Effector memory CD8-positive, alpha-beta T cell (primary cell): ENCODE data around the gene PHYKPL.
A peak's percentile ranks its signal among the peaks of the same experiment; 100 is the strongest.

ENCODE experiments used
- ATAC-seq: fragments of 150-1000 bp; cut with Tn5 transposase; replicated peaks from 2 replicates; pipeline ENCODE4 v1.10.0; 2021; ENCODE audit warnings: mild to moderate bottlenecking, moderate library complexity
- DNase-seq, 3 experiments: peaks; one replicate each; pipeline ENCODE4 v3.0.0; 2021
- H3K27ac Mint-ChIP-seq, 2 donors: one replicate each; pipeline ENCODE4 v1.8.0; 2022; ENCODE audit warnings: mild to moderate bottlenecking in 2 of 2, mixed read lengths in 2 of 2, moderate library complexity in 2 of 2
- H3K27me3 Mint-ChIP-seq, 2 donors: one replicate each; pipeline ENCODE4 v1.8.0; 2022; ENCODE audit warnings: mixed read lengths in 2 of 2
- H3K36me3 Mint-ChIP-seq: one replicate; pipeline ENCODE4 v1.8.0; 2022; ENCODE audit warnings: mild to moderate bottlenecking, moderate library complexity, mixed read lengths; ENCODE audit not compliant: insufficient read depth
- H3K4me1 Mint-ChIP-seq, 2 donors: one replicate each; pipeline ENCODE4 v1.8.0; 2022; ENCODE audit warnings: low read depth in 2 of 2, mixed read lengths in 2 of 2
- H3K4me3 Mint-ChIP-seq, 2 donors: one replicate each; pipeline ENCODE4 v1.8.0; 2022; ENCODE audit warnings: mild to moderate bottlenecking in 2 of 2, mixed read lengths in 2 of 2, moderate library complexity in 2 of 2
- H3K9me3 Mint-ChIP-seq, 2 donors: one replicate each; pipeline ENCODE4 v1.8.0; 2022; ENCODE audit warnings: mixed read lengths in 2 of 2

The PHYKPL gene

GRCh38 chr5:178210686-178211085, 21.9 kb downstream of the PHYKPL start:
- Mint-ChIP-seq H3K9me3 (no peaks in the 10 kb centered on the region), H3K36me3 (peaks cover 93% of the 10 kb centered on the region), H3K27me3 (no peaks in the 10 kb centered on the region), H3K4me3 (no peak overlapping the region), H3K27ac (peak overlapping the region; percentile 19 to 23), H3K4me1 (peaks cover 36 to 55% of the 10 kb centered on the region in 2 donors)
- DNase-seq (no peak), ATAC-seq (no peak)

GRCh38 chr5:178210073-178210535, 22.5 kb downstream of the PHYKPL start:
- DNase-seq (no peak), ATAC-seq (no peak)
- peak overlapping the region in 1 of 2 donors; percentile 7 for H3K27ac Mint-ChIP-seq
- H3K36me3 Mint-ChIP-seq = peaks cover 91% of the 10 kb centered on the region
- H3K4me1 Mint-ChIP-seq = peaks cover 32 to 58% of the 10 kb centered on the region in 2 donors
- no peaks in the 10 kb centered on the region for H3K9me3 Mint-ChIP-seq
- no peaks in the 10 kb centered on the region for H3K27me3 Mint-ChIP-seq
- no peak overlapping the region for H3K4me3 Mint-ChIP-seq

GRCh38 chr5:178209334-178210072, 23.1 kb downstream of the PHYKPL start:
- ATAC-seq (no peak), DNase-seq (no peak)
- peak overlapping the region; percentile 7 to 72 for H3K27ac Mint-ChIP-seq
- H3K36me3 Mint-ChIP-seq = peaks cover 86% of the 10 kb centered on the region
- H3K27me3 Mint-ChIP-seq = no peaks in the 10 kb centered on the region
- H3K4me3 Mint-ChIP-seq = no peak overlapping the region
- no peaks in the 10 kb centered on the region for H3K9me3 Mint-ChIP-seq
- peaks cover 32 to 58% of the 10 kb centered on the region in 2 donors for H3K4me1 Mint-ChIP-seq

GRCh38 chr5:178208540-178209227, 23.9 kb downstream of the PHYKPL start:
- H3K27me3 Mint-ChIP-seq = no peaks in the 10 kb centered on the region
- ATAC-seq (no peak), DNase-seq (no peak)
- peaks cover 31 to 57% of the 10 kb centered on the region in 2 donors for H3K4me1 Mint-ChIP-seq
- H3K27ac Mint-ChIP-seq = peak overlapping the region; percentile 29 to 72
- H3K9me3 Mint-ChIP-seq = no peaks in the 10 kb centered on the region
- peaks cover 83% of the 10 kb centered on the region for H3K36me3 Mint-ChIP-seq
- no peak overlapping the region for H3K4me3 Mint-ChIP-seq

GRCh38 chr5:178207917-178208280, 24.7 kb downstream of the PHYKPL start:
- H3K36me3 Mint-ChIP-seq = peaks cover 82% of the 10 kb centered on the region
- no peak for ATAC-seq
- H3K27me3 Mint-ChIP-seq = no peaks in the 10 kb centered on the region
- H3K9me3 Mint-ChIP-seq = no peaks in the 10 kb centered on the region
- peak overlapping the region in 1 of 2 donors; percentile 90 for H3K27ac Mint-ChIP-seq
- H3K4me1 Mint-ChIP-seq = peaks cover 29 to 54% of the 10 kb centered on the region in 2 donors
- no peak for DNase-seq
- H3K4me3 Mint-ChIP-seq = peak overlapping the region; percentile 25 to 27

GRCh38 chr5:178207183-178207916, 25.3 kb downstream of the PHYKPL start:
- no peak for ATAC-seq
- H3K4me1 Mint-ChIP-seq = peaks cover 29 to 54% of the 10 kb centered on the region in 2 donors
- no peak for DNase-seq
- peak overlapping the region; percentile 25 to 98 for H3K4me3 Mint-ChIP-seq
- no peaks in the 10 kb centered on the region for H3K9me3 Mint-ChIP-seq
- peak overlapping the region; percentile 89 to 90 for H3K27ac Mint-ChIP-seq
- no peaks in the 10 kb centered on the region for H3K27me3 Mint-ChIP-seq
- peaks cover 76% of the 10 kb centered on the region for H3K36me3 Mint-ChIP-seq

- Mint-ChIP-seq H3K4me3 (peak overlapping the region; percentile 93 to 98), H3K9me3 (no peaks in the 10 kb centered on the region), H3K27me3 (no peaks in the 10 kb centered on the region), H3K4me1 (peaks cover 28 to 54% of the 10 kb centered on the region in 2 donors), H3K36me3 (peaks cover 67% of the 10 kb centered on the region), H3K27ac (peak overlapping the region; percentile 52 to 89)
- peak in 2 of 3 experiments; percentile 14 to 21 for DNase-seq
- ATAC-seq = peak; percentile 16
Observed at GRCh38 chr5:178206166-178207101, 26.2 kb downstream of the PHYKPL start.

GRCh38 chr5:178205749-178206047, 26.9 kb downstream of the PHYKPL start:
- H3K36me3 Mint-ChIP-seq = peaks cover 60% of the 10 kb centered on the region
- peaks cover 26 to 50% of the 10 kb centered on the region in 2 donors for H3K4me1 Mint-ChIP-seq

GRCh38 chr5:178204935-178205748, 27.5 kb downstream of the PHYKPL start:
- no peaks in the 10 kb centered on the region for H3K9me3 Mint-ChIP-seq
- peak; percentile 42 to 50 (median 45) for DNase-seq
- no peaks in the 10 kb centered on the region for H3K27me3 Mint-ChIP-seq
- H3K36me3 Mint-ChIP-seq = peaks cover 54% of the 10 kb centered on the region
- ATAC-seq = peak; percentile 31
- peaks cover 26 to 46% of the 10 kb centered on the region in 2 donors for H3K4me1 Mint-ChIP-seq
- peak overlapping the region in 1 of 2 donors; percentile 89 for H3K27ac Mint-ChIP-seq
- peak overlapping the region; percentile 93 to 98 for H3K4me3 Mint-ChIP-seq

More at GRCh38 chr5:178205749-178206047, 26.9 kb downstream of the PHYKPL start:
- Mint-ChIP-seq H3K9me3 (no peaks in the 10 kb centered on the region), H3K4me3 (peak overlapping the region; percentile 93 to 98), H3K27ac (peak overlapping the region; percentile 52 to 89), H3K27me3 (no peaks in the 10 kb centered on the region)
- DNase-seq (no peak), ATAC-seq (no peak)

- Mint-ChIP-seq H3K4me3 (peak within 1 kb of the TSS; percentile 93 to 98), H3K9me3 (no peaks in the 10 kb centered on the region), H3K27me3 (no peaks in the 10 kb centered on the region), H3K36me3 (peaks cover 46% of the 10 kb centered on the region), H3K4me1 (peaks cover 23 to 39% of the 10 kb centered on the region in 2 donors), H3K27ac (peak within 1 kb of the TSS; percentile 96 to 99)
- peak; percentile 95 to 97 (median 96) for DNase-seq
- ATAC-seq = peak; percentile 84
Observed at GRCh38 chr5:178204182-178204934, 28.2 kb downstream of the PHYKPL start, which contains the start of gene HNRNPAB. HNRNPAB (plus strand) TSS chr5:178204533; CDS start chr5:178204838, 305 bp downstream.

- Mint-ChIP-seq H3K27me3 (no peaks in the 10 kb centered on the region), H3K4me3 (peak overlapping the region; percentile 93 to 98), H3K9me3 (no peaks in the 10 kb centered on the region), H3K27ac (peak overlapping the region; percentile 96 to 99), H3K4me1 (peaks cover 19 to 32% of the 10 kb centered on the region in 2 donors), H3K36me3 (peaks cover 40% of the 10 kb centered on the region)
- DNase-seq (no peak), ATAC-seq (no peak)
Observed at GRCh38 chr5:178203670-178204181, 28.9 kb downstream of the PHYKPL start.
